OCI-LY7 (cell line): Measurements from ENCODE around the gene ZYX.

ENCODE experiments used
- EZH2phosphoT487 ChIP-seq: fragments of 200-600 bp; sonication (generic); IDR thresholded peaks from 2 replicates; pipeline ENCODE4 v1.6.1; 2018; ENCODE audit warnings: low read depth, borderline replicate concordance, mild to moderate bottlenecking, mixed run types, antibody characterized with exemption, low read length, moderate library complexity, mixed read lengths
- TF ChIP-seq, protein P1 (sequence below): fragments of 200-600 bp; sonication (generic); conservative IDR thresholded peaks from 2 replicates; pipeline ENCODE4 v1.5.1; 2014; ENCODE audit warnings: mild to moderate bottlenecking, antibody characterized with exemption, low read length, moderate library complexity, mixed read lengths

DNA sequence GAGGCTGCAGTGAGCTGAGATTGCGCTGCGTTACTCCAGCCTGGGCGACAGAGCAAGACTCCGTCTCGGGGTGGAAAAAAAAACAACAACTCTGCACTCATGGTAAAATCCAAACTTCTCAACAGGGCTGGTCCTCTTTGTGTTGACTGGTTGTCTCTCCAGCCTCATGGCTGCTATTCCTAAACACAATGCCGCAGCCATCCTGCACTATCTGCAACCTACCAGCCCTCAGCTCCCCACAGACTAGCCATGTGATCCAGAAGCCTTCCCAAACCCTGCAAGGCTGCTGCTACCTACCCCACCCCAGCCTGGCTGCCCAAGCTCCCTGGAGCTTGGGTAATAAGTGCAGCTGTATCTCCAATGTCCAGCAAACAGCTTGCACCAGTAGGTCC is 11.7 kb downstream of the ZYX start:
- TF ChIP-seq, protein P1, sequence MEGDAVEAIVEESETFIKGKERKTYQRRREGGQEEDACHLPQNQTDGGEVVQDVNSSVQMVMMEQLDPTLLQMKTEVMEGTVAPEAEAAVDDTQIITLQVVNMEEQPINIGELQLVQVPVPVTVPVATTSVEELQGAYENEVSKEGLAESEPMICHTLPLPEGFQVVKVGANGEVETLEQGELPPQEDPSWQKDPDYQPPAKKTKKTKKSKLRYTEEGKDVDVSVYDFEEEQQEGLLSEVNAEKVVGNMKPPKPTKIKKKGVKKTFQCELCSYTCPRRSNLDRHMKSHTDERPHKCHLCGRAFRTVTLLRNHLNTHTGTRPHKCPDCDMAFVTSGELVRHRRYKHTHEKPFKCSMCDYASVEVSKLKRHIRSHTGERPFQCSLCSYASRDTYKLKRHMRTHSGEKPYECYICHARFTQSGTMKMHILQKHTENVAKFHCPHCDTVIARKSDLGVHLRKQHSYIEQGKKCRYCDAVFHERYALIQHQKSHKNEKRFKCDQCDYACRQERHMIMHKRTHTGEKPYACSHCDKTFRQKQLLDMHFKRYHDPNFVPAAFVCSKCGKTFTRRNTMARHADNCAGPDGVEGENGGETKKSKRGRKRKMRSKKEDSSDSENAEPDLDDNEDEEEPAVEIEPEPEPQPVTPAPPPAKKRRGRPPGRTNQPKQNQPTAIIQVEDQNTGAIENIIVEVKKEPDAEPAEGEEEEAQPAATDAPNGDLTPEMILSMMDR, result no peak
- no peak for TF ChIP-seq EZH2phosphoT487
